ENCODE data around the gene FTO.

FTO gene

DNA sequence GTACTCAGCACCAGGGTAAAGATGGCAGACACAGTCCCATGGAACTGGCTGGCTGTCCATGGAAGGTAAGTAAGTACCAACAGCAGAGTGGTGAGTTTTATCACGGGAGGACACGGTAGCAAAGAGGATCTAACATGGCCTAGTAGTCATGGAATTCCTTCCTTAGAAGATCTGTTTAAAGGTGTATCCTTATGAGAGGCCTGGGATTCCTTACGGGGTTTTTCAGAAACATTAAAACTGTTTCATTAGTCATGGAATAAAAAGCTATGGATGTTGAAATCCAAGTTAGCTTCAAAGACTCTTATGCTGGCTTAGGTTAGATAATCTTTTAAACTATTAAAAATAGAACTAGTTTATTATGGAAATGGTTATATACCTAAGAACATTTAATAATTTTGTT is 7.4 kb downstream of the FTO start:
- no peak for DNase-seq (ENCODE audit: low read depth)

DNA sequence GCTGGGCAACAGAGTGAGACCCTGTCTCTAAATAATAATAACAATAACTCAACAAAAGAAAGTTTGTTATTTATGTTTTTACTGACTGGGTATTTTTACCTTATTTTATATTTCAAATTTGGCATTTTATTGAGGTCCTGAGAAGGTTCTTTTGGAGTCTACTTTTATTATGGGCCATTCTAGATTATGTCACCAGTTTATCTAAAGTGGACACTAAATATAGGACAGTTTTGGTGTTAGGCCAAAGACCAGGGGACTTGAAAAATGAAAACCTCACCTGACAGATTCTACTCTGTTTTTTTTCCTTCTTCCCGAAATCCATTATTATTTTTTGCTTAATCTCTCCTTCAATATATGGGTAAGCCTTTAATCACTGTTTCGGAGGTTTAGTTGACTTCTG is 8.1 kb downstream of the FTO start:
- DNase-seq (ENCODE audit: low read depth) = no peak

DNA sequence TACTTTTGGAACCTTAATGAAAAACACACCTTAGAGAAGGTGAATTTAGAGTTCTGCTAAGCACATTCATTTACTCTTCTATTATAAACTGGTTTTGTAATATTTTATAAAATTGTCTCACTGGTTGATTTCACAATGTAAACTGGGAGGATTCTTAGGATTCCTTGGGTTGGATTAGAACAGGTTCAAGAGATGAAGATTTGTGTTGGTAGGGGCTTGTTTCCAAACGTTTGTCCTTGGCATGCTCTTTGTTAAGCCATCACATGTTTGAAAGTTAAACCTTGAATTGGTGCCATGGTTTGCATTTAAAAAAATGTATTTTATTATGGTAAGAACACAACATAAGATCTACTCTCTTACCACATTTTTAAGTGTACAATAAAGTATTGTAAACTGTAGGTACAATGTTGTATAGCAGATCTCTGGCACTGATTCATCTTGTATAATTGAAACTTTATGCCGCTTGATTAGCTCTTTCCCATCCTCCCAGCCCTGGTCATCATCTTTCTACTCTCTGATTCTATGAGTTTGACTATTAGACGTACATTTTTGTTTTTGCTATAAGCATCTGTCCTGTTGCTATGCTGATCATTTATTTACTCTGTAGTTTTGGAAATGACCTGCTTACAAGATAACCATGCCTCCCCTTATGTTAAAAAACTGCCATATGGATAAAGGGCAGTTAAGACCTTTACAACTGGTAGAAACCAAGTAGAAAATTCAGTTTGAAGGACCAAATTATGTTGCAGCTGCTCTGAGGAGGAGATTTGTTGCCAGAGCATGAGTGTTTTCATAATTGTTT is 9.6 kb downstream of the FTO start:
- DNase-seq (ENCODE audit: low read depth) = no peak

DNA sequence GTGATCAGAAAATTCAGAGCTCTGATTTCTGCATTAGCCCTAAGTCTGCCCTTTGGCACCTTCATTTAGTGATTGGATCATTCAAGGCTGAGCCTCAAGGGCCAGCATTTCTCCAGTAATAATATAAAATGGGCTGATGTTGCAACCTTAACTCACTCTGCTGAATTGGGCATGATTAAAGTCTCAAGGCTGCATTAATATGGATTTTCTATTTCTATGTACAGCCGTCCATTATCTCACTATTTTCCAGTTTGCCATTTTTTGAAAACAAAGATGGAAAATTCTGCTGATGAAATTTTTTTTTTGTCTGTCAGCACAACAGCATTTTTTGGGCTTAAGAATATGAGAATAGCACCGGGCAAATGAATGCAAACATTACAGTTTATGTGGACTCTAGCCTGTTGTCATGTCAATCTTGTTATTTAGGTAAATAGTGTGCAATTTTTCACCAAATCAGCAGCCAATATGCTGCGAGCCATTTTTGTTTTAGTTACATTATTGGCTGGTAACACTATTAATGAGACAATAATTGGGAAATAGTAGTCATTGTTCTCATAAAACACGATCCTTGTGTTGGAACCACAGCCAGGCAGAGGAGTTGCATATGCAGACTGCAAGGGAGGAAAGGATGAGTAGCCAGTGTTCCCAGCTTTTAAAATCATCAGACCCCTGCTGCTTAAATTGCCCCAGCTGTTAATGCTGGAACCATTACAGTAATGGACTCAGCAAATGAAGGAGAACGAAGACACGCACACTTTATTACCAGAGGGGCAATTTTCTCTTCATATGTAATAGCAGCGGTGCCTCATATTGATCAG is 10.5 kb downstream of the FTO start:
- DNase-seq (ENCODE audit: low read depth) = no peak

DNA sequence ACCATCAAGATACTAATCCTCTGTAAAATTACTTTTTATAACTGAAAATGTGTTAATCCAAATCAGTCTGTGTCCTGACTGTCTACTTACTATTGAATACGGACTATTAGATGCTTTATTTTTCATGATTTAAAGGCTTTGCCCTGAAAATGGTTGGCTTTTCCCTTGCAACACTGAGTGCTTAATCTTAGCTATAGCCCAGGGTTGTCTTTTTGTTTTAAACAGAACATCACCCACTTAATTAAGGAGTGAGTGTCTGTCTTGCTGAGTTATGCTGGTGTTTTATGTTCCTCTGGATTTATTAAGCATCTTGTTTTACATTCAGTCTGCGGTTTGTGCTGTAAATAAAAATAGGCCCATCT is 11.0 kb downstream of the FTO start:
- no peak for DNase-seq (ENCODE audit: low read depth)

DNA sequence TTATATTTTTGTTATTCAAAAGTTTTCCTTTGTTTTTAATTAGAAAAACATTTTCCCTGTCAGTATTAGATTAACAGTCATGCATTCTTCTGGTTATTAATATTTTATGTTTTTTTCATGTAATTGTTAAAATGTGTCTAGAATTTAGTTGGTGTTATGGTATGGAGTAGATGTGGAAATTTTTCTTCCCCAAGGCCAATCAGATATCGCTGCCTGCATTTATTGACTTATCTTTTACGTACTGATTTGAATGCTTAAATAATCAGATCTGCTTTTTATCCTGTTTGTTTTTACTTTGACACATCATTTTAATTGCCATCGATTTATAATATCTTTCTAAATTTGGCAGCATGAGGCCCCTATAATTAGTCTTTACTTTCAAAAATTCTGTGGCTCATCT is 13.6 kb downstream of the FTO start:
- no peak for DNase-seq (ENCODE audit: low read depth)

DNA sequence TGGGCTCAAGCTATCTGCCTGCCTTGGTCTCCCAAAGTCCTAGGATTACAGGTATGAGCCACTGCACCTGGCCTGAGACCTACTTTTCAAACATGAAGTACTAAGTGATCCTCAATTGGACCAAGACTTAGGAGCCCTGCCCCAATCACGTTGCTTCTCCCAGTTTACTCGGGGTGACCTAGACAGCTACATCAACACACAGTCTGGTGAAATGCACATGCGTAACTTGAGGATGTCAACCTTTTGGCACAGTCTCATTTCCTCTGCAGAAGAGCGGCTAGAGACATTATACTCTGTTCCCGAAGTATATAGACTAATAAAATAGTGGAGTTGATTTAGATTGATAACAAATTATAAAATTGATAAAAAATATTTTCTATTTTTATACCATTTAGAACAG is 17.1 kb downstream of the FTO start:
- no peak for DNase-seq (ENCODE audit: low read depth)

DNA sequence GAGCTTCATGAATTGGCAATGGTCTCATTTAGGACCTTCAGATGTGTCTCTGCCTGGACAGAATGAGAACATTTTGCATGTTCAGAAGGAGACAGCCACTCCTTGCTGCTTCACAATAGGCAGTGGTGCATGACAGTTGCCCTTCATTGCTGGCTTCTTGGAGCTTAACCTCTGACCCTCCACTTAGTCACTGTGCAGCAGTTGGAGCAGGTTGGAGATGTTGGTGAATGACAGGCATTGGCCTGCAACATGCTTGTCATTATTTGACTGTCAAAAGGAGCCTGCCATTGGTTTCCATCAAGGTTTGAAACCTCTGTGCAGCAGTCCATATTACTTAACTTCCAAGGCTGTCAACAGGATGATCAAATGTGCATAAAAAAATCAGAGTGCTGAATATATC is 22.7 kb downstream of the FTO start:
- no peak for DNase-seq (ENCODE audit: low read depth)

DNA sequence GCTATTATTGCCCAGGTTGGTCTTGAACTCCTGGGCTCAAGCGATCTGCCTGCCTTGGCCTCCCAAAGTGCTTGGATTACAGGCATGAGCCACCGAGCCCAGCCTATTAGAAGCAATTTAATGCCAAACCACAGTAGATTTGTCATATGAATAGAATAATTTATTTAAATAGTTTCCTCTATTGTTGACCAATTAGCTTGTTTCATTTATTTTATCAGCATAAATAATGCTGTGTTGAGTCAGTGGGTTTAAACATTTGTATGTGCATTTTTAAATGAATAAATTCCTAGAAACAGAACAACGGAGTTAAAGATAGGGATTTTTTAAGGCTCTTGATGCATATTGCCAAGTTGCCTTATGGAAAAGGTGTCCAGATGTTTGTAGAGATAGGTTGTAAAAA is 26.7 kb downstream of the FTO start:
- no peak for DNase-seq (ENCODE audit: low read depth)

DNA sequence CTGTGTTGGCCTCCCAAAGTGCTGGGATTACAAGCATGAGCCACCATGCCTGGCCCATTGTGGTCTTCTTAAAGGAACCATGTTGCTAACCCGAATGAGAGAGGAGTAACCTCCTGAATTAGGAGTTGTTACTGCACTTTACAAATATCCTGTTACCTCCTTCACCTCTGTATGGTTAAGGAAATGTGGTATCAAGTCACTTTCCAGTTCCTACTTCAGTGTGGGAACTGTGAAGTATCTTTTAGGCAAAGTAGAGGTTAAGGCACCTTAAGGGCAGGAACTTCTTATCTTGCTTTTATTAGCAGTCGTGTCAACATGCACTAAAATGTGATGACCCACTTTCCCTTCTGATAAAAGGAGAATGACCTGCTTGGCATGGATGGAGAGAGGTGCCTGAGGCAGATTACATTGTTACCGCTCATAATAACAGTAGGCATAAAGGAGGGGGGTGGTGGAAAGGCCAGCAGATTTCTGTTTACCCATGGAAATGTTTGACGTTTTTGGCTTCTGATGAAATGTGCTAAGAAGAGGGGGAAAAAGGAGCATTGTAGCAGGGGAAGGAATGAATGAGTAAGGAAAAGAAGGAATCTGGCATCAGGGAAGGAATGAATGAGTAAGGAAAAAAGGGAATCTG is 28.5 kb downstream of the FTO start:
- DNase-seq (ENCODE audit: low read depth) = peak; percentile 68

DNA sequence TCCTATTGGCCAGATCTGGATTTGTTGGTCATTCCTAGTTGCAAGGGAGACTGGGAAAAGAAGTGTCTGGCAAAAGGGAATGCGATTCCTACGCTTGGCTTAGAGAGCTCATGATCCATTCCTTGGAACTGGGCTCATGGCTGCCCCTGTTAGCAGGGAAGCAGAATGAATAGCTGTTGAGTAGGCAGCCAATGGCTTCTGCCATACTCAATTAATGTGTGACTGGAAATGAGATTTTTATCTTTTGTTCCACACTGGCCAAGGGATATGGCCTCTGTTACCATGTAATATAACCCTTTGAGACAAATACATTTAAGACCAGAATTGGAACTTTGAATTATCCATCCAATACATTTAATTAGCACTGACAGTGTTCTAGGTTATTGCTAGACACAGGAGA is 31.0 kb downstream of the FTO start:
- no peak for DNase-seq (ENCODE audit: low read depth)

DNA sequence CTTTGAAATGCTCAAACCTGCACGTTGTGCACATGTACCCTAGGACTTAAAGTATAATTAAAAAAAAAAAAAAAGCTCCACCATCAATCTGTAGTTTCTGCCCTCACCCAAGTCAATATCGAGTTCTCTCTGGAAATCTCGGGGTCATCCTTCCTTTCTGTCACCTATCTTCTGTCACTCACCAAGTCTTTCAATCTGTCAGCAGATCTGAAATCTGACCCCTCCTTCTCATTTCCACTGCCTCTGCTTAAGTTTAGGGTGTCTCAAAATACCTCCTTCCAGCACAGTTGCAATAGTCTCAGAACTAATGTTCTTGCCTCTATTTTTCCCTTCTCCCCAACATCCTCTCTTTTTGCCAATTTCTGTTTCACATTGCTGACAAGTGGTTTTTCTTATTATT is 32.3 kb downstream of the FTO start:
- DNase-seq (ENCODE audit: low read depth) = no peak

DNA sequence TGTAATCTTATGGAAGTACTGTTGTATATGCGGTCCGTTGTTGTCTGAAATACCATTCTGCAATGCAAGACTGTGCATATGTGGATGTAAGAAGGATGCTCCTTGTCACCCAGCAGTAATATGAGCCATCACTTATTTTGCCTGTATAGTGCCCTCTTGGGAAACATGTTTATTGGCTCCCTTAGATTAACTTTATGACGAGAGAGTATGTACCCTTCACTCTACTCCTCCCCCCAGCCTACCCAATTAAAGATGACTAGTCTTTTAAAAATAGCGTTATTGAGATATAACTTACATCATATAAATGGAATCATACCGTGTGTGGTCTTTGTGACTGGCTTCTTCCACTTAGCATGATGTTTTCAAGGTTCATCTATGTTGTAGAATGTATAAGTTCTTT is 33.6 kb downstream of the FTO start:
- DNase-seq (ENCODE audit: low read depth) = no peak

DNA sequence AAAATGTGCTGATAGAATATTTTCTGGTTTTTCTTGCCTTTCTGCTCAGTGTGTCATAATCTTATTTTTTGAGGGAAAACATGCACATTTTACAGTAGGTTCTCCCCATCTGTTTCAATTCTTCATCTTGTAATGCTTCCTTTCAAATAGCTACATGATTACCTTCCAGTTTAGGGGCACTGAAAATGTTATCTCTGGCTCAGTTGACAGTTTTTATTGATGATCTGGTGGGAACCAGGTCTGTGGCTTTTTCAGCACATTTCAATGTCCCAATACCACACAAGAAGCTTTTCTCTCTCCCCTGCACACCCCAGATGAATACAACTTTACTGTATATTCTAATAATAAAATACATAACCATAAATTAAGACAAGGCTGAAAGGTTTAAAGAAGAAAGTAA is 36.5 kb downstream of the FTO start:
- DNase-seq (ENCODE audit: low read depth) = no peak

DNA sequence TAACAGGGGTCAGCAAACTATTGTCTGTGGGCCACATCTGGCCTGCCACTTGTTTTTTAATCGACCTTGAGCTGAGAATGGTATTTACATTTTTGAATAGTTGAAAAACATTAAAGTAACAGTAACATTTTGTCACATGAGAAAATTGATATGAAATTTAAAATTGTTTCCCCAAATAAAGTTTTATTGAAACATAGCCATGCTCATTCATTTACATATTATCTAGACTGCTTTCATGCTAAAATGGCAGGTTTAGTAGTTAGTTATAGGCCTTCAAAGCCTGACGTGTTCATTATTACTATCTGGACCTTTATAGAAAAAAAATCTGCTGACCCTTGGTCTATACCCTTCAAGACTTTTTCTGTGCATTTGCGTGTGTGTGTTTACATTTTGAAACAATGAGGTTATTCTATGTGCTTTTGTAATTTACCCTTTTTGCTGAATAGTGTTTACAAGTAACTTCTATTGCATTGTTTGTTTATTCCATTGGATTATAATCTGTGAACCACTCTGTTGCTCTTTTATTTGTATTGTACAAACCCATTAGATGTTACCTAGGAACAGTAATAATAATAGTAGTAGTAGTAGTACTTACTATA is 37.1 kb downstream of the FTO start:
- DNase-seq (ENCODE audit: low read depth) = no peak

DNA sequence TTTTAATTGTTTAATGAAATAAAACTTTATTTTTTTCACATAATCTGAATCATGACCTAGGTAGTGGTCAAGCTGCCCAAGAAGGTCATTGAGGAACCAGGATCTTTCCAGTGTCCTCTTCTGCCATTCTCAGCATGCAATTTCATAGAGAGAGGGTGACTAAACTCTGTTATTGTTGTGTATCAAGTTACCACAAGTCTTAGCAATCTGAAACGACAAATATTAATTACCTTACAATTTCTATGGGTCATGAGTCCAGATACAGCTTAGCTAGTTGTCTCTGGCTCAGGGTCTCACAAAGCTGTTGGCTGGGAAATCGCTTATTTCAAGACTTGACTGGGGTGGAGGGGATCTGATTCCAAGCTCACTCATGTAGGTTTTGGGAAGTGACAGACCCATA is 37.6 kb downstream of the FTO start:
- no peak for DNase-seq (ENCODE audit: low read depth)

DNA sequence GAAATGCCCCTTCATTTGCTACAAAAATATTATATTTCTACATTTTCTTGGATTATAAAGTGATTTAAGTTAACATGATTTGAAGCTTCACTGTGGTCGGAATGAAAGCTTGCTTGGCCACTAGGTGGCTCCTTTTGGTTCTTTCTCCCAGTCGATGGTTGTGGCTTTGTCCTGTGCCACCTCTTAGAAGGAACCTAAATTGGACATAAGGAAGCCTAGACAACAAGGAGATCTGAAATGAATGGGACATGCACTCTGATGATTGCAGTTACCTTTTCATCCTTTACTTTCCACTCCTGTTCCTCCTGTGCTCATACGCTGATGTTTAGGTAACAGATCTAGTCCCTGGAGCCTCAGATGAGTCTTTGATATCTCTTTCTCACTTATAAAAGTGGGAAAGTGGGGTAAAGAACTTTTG is 39.2 kb downstream of the FTO start:
- DNase-seq (ENCODE audit: low read depth) = peak; percentile 43

DNA sequence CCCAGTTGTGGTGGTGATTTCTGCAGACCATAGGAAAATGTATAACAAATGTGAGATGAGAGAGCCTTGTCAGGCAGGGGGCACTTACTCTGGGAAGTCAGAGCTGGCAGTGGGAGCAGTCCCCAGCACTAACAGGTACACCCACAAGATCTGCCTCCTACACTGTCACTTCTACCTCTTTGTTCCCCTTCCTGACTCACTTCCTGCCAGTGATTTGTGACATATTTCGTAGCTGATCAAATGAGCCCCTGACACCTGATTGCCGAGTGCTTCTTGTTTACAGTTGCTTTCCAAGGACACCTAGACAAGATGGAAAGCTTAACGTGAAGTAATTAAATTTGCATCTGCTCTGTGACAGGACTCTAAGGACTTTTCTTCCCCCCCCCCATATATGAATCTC is 40.5 kb downstream of the FTO start:
- DNase-seq (ENCODE audit: low read depth) = no peak

DNA sequence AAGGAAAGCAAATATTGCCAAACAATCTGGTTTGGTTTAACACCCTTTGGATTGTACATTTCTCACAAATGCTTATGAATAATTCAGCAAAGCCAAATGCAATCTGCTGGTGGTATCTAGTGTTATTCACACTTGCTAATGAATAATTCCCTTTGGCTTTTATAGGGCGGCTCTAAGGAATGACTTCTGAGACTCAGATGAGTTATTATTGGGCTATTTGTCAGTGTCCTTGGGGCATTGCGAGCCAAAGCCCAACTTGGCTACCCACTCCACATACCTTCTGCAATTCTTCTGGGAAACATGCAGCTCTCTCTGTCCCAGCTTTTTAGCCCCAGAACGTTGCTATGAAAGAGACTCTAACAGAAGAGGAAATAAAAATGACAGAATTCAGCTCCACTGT is 41.1 kb downstream of the FTO start:
- DNase-seq (ENCODE audit: low read depth) = peak; percentile 93

DNA sequence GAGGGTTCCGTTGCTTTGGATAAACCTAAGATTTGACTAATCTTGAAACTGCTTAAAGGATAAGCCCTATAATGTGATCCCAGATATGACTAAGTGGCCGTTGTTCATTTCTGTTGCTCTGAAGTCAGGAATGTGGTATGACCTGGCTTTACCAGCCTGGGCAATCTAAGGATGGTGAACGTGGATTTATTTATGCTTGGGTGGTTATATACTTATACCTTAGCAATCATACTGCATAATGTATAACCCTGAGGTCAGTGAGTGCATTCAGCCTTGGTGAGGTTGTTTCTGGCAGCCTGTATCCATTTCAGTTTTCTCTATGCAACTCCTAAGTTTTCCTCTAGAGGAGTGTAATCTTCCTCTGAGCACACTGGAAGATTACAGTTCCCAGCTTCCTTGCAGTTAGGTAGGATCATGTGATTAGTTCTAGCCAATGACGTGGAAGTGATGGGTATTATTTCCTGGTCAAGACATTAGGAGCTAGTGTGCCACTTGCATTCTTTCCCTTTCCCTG is 41.9 kb downstream of the FTO start:
- DNase-seq (ENCODE audit: low read depth) = peak; percentile 65

DNA sequence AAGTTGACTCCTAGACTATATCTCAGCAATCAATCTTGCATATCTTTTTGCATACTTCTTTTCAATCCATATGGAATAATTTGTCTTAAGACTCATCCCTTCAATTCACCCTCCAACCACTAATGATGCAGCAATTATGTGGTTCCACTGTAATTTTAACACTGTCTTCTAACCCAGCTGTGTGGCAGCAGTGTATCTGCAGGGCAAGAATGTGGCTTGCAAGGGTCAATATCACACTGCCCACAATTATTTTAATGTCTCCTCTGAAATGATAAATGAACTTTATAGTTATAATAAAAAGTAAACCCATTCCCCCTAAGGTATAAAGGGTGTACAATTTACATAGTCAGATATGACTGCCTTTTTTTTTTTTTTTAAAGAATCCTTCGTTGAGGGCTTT is 48.6 kb downstream of the FTO start:
- no peak for DNase-seq (ENCODE audit: low read depth)

DNA sequence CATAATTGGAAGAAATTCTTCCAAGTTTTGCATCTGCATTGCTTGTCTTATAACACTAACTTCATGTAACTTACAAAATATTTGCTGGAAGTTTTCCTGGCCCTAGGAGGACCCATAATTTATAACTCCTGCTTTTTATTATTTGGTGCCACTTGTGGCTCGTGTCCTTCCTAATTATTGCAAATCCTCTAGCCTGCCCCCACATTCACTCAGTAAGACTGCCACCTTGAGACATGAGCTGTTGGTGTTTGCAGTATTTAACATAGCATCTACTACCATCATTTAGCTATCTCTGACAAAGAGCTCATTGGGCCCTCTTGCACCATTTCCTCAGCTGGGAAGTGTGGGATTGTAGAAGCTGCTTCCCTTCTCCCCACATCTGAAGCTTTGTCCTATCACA is 49.5 kb downstream of the FTO start:
- no peak for DNase-seq (ENCODE audit: low read depth)
